ENCODE measurements around the gene POU2F1. TPM values are rescaled to one million over a fixed set of nuclear protein-coding genes. Genes with fewer than 3 reads are reported as not detected.
A peak's percentile ranks its signal among the peaks of the same experiment; 100 is the strongest.

The POU2F1 gene
- total RNA-seq, 1 donor from 2014 or later, result 3.9 TPM

GRCh38 chr1:167365360-167365759 lies 144.7 kb downstream of the POU2F1 start:
- FAIRE-seq (no peak), DNase-seq (ENCODE audit: low read depth) (no peak)
- H3K36me3 ChIP-seq (ENCODE audit: control insufficient read depth, insufficient read depth, low read length), result no peaks in the 10 kb centered on the region
- no peaks in the 10 kb centered on the region for H3K27me3 ChIP-seq (ENCODE audit: control insufficient read depth, insufficient read depth, low read length)
- no peak for TF ChIP-seq CTCF (IDR thresholded peaks at IDR 0.05; ENCODE audit: insufficient read depth, low read length, severe bottlenecking)
- H3K4me3 ChIP-seq (ENCODE audit: low read depth, low read length), result no peak overlapping the region

GRCh38 chr1:167367705-167368104 lies 147.0 kb downstream of the POU2F1 start:
- FAIRE-seq, result no peak
- Histone ChIP-seq H3K4me3 (ENCODE audit: low read depth, low read length) (no peak overlapping the region), H3K36me3 (ENCODE audit: control insufficient read depth, insufficient read depth, low read length) (no peaks in the 10 kb centered on the region), H3K27me3 (ENCODE audit: control insufficient read depth, insufficient read depth, low read length) (no peaks in the 10 kb centered on the region)
- TF ChIP-seq CTCF (IDR thresholded peaks at IDR 0.05; ENCODE audit: insufficient read depth, low read length, severe bottlenecking), result no peak
- no peak for DNase-seq (ENCODE audit: low read depth)

- no peak for TF ChIP-seq CTCF (IDR thresholded peaks at IDR 0.05; ENCODE audit: insufficient read depth, low read length, severe bottlenecking)
Measured at GRCh38 chr1:167369175-167369574, 148.5 kb downstream of the POU2F1 start.

GRCh38 chr1:167369933-167370332 lies 149.2 kb downstream of the POU2F1 start:
- no peak for TF ChIP-seq CTCF (IDR thresholded peaks at IDR 0.05; ENCODE audit: insufficient read depth, low read length, severe bottlenecking)

More at GRCh38 chr1:167369175-167369574, 148.5 kb downstream of the POU2F1 start:
- DNase-seq (ENCODE audit: low read depth) (peak; percentile 42), FAIRE-seq (no peak)
- peaks cover 1% of the 10 kb centered on the region for H3K36me3 ChIP-seq (ENCODE audit: control insufficient read depth, insufficient read depth, low read length)
- no peak overlapping the region for H3K4me3 ChIP-seq (ENCODE audit: low read depth, low read length)
- no peaks in the 10 kb centered on the region for H3K27me3 ChIP-seq (ENCODE audit: control insufficient read depth, insufficient read depth, low read length)

GRCh38 chr1:167371030-167371429 lies 150.3 kb downstream of the POU2F1 start:
- no peak overlapping the region for H3K4me3 ChIP-seq (ENCODE audit: low read depth, low read length)
- FAIRE-seq (no peak), DNase-seq (ENCODE audit: low read depth) (no peak)
- peaks cover 1% of the 10 kb centered on the region for H3K36me3 ChIP-seq (ENCODE audit: control insufficient read depth, insufficient read depth, low read length)
- TF ChIP-seq CTCF (IDR thresholded peaks at IDR 0.05; ENCODE audit: insufficient read depth, low read length, severe bottlenecking), result no peak
- no peaks in the 10 kb centered on the region for H3K27me3 ChIP-seq (ENCODE audit: control insufficient read depth, insufficient read depth, low read length)

More at GRCh38 chr1:167369933-167370332, 149.2 kb downstream of the POU2F1 start:
- Histone ChIP-seq H3K27me3 (ENCODE audit: control insufficient read depth, insufficient read depth, low read length) (no peaks in the 10 kb centered on the region), H3K36me3 (ENCODE audit: control insufficient read depth, insufficient read depth, low read length) (peaks cover 1% of the 10 kb centered on the region), H3K4me3 (ENCODE audit: low read depth, low read length) (no peak overlapping the region)
- FAIRE-seq (no peak), DNase-seq (ENCODE audit: low read depth) (peak; percentile 69)

- DNase-seq (ENCODE audit: low read depth), result no peak
- Histone ChIP-seq H3K4me3 (ENCODE audit: low read depth, low read length) (no peak overlapping the region), H3K27me3 (ENCODE audit: control insufficient read depth, insufficient read depth, low read length) (no peaks in the 10 kb centered on the region), H3K36me3 (ENCODE audit: control insufficient read depth, insufficient read depth, low read length) (peaks cover 1% of the 10 kb centered on the region)
- FAIRE-seq, result no peak
- no peak for TF ChIP-seq CTCF (IDR thresholded peaks at IDR 0.05; ENCODE audit: insufficient read depth, low read length, severe bottlenecking)
Measured at GRCh38 chr1:167373398-167373797, 152.7 kb downstream of the POU2F1 start.

Data from bronchial epithelial cell (primary cell).